ENCODE data around the gene DCANP1.

Gene DCANP1

DNA sequence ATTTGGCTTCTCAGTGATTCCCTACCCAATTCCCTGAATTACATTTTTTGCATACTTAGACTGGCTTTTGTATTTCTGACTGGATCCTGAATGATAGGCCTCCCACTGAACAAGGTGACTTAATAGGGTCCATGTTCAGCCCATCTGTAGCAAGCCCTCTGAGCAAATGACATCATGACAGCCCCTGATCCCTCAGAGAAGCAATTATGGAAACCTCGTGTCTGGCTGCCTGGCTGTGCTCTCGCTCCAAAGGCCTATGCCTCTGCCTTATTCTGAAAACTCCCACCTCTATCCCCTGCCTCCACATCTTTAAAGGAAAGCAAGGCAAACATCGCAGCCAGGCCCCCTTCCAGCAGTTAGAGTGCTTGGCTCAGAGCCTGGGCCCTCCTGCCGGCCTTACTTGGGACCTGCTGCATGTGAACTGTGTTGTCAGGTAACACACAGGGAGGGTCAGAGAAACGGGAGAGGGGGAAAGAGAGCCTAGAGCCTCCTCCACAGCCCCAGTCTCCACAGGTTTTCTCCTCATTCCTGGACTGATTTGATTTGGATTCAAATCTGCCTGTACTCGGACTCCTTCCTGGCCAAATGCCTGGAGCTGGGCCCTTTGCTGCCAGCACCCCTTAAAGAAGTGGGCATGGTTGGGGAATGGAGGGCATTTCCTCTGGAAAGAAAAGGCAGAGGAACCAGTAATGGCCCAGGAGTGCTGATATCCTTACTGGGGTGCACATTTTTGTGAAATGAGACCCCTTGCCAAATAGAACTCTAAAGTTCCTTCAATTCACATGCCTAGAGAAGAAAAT is 3.8 kb downstream of the DCANP1 start:
- TF ChIP-seq TCF4 (CRISPR knock-in tag; IDR thresholded peaks at IDR 0.05; ENCODE audit: borderline replicate concordance) (no peak), TSHZ2 (CRISPR knock-in tag; IDR thresholded peaks at IDR 0.05) (no peak), RARB (CRISPR knock-in tag; IDR thresholded peaks at IDR 0.05) (no peak), ARNTL (CRISPR knock-in tag; IDR thresholded peaks at IDR 0.05; ENCODE audit: borderline replicate concordance, low read depth) (no peak)
- ATAC-seq = no peak

- no peak for ATAC-seq
- TF ChIP-seq ZFP3 (CRISPR knock-in tag; IDR thresholded peaks at IDR 0.05) (no peak), ESRRG (CRISPR knock-in tag; IDR thresholded peaks at IDR 0.05) (no peak), ISL1 (CRISPR knock-in tag; IDR thresholded peaks at IDR 0.05) (no peak), TCF4 (CRISPR knock-in tag; IDR thresholded peaks at IDR 0.05; ENCODE audit: borderline replicate concordance) (no peak), CSRNP3 (CRISPR knock-in tag; IDR thresholded peaks at IDR 0.05) (no peak), BACH2 (CRISPR knock-in tag; IDR thresholded peaks at IDR 0.05; ENCODE audit: borderline replicate concordance) (no peak), SNAI2 (CRISPR knock-in tag; IDR thresholded peaks at IDR 0.05) (no peak), RARB (CRISPR knock-in tag; IDR thresholded peaks at IDR 0.05) (no peak), PATZ1 (CRISPR knock-in tag; IDR thresholded peaks at IDR 0.05; ENCODE audit: borderline replicate concordance) (no peak), ZNF70 (CRISPR knock-in tag; IDR thresholded peaks at IDR 0.05) (no peak), ZFP30 (CRISPR knock-in tag; IDR thresholded peaks at IDR 0.05) (no peak), TSHZ2 (CRISPR knock-in tag; IDR thresholded peaks at IDR 0.05) (no peak), ZNF565 (CRISPR knock-in tag; conservative IDR thresholded peaks at IDR 0.05; ENCODE audit: low read depth) (no peak)
- TF ChIP-seq, protein P1, sequence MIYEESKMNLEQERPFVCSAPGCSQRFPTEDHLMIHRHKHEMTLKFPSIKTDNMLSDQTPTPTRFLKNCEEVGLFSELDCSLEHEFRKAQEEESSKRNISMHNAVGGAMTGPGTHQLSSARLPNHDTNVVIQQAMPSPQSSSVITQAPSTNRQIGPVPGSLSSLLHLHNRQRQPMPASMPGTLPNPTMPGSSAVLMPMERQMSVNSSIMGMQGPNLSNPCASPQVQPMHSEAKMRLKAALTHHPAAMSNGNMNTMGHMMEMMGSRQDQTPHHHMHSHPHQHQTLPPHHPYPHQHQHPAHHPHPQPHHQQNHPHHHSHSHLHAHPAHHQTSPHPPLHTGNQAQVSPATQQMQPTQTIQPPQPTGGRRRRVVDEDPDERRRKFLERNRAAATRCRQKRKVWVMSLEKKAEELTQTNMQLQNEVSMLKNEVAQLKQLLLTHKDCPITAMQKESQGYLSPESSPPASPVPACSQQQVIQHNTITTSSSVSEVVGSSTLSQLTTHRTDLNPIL (CRISPR knock-in tag; IDR thresholded peaks at IDR 0.05; ENCODE audit: low read depth) = no peak
Measured at GRCh38 chr5:135442431-135443160, 4.6 kb downstream of the DCANP1 start.

DNA sequence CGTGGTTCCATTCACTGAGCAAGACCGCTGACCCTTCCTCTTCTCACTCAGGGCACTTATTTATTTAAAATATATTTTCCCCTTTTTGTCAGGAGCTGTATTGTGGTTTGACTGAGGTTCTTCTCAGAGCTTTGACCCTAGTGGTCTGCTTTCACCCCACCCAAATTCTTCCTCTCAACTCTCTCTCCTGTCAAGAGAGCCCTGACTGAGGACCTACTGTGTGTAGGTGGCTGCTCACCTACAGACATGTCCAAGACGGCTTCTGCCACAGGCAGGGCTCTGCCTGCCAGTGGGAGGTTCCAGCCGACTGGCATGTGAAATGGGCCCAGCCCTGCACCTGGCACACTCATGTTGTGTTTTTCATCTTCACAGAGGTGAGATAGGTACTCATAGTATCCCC is 5.2 kb downstream of the DCANP1 start:
- no peak for ATAC-seq
- no peak for TF ChIP-seq OSR1 (CRISPR knock-in tag; IDR thresholded peaks at IDR 0.05)

All from SK-N-SH treated with all-trans-retinoic acid at 6 μM for 48 hours (cell line).